ENCODE measurements around the gene CHRNA3.

DNA sequence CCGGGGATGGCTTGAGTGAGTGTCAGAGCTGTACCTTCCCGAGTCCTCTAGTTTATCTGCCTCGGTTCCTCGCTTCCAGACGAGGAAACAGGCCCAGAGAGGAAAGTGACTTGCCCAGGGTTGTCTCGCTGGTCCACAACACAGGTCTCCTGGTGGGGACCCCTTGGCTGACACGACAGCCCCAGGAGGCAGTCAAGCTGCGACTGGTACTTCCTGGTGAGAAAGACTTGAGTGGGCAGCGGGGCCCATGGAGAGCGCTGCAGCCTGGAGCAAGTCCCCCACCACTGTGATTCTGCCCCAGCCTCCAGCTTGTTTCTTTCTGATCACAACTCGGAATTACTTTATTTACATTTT, 56.1 kb downstream of the CHRNA3 start:
- TF ChIP-seq, protein P1, sequence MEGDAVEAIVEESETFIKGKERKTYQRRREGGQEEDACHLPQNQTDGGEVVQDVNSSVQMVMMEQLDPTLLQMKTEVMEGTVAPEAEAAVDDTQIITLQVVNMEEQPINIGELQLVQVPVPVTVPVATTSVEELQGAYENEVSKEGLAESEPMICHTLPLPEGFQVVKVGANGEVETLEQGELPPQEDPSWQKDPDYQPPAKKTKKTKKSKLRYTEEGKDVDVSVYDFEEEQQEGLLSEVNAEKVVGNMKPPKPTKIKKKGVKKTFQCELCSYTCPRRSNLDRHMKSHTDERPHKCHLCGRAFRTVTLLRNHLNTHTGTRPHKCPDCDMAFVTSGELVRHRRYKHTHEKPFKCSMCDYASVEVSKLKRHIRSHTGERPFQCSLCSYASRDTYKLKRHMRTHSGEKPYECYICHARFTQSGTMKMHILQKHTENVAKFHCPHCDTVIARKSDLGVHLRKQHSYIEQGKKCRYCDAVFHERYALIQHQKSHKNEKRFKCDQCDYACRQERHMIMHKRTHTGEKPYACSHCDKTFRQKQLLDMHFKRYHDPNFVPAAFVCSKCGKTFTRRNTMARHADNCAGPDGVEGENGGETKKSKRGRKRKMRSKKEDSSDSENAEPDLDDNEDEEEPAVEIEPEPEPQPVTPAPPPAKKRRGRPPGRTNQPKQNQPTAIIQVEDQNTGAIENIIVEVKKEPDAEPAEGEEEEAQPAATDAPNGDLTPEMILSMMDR (IDR thresholded peaks at IDR 0.05): no peak
- no peak for TF ChIP-seq POLR2A (IDR thresholded peaks at IDR 0.05; ENCODE audit: low read length)
- TF ChIP-seq MAFK (IDR thresholded peaks at IDR 0.05; ENCODE audit: partially characterized antibody): no peak
- no peak for TF ChIP-seq SMC3 (IDR thresholded peaks at IDR 0.05)
- TF ChIP-seq MYC (IDR thresholded peaks at IDR 0.05; ENCODE audit: borderline replicate concordance, low read length): no peak
- TF ChIP-seq CHD2 (IDR thresholded peaks at IDR 0.05; ENCODE audit: low read length, partially characterized antibody): no peak
- no peak for TF ChIP-seq BHLHE40 (IDR thresholded peaks at IDR 0.05; ENCODE audit: low read depth, low read length)
- no peak for TF ChIP-seq EP300 (IDR thresholded peaks at IDR 0.05)
- TF ChIP-seq, protein P2, sequence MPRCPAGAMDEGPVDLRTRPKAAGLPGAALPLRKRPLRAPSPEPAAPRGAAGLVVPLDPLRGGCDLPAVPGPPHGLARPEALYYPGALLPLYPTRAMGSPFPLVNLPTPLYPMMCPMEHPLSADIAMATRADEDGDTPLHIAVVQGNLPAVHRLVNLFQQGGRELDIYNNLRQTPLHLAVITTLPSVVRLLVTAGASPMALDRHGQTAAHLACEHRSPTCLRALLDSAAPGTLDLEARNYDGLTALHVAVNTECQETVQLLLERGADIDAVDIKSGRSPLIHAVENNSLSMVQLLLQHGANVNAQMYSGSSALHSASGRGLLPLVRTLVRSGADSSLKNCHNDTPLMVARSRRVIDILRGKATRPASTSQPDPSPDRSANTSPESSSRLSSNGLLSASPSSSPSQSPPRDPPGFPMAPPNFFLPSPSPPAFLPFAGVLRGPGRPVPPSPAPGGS (IDR thresholded peaks at IDR 0.05): no peak
- TF ChIP-seq PHF8 (IDR thresholded peaks at IDR 0.05; ENCODE audit: borderline replicate concordance, low read depth): no peak
- no peak for TF ChIP-seq RAD21 (conservative IDR thresholded peaks at IDR 0.05 in 1 of 2, IDR thresholded peaks at IDR 0.05 in 1 of 2)
- no peak for TF ChIP-seq NFE2L2 (conservative IDR thresholded peaks at IDR 0.05; ENCODE audit: low read length)
